Glutamatergic neuron (in vitro differentiated cells): ENCODE data around the gene ZC3H12D. TPM values are rescaled to one million over a fixed set of nuclear protein-coding genes. Genes with fewer than 3 reads are reported as not detected.

Experiments
- DNase-seq: peaks from one replicate; pipeline ENCODE4 v3.0.0; 2022
- H3K27ac Mint-ChIP-seq: one replicate; pipeline ENCODE4 v1.8.0; 2020; ENCODE audit warnings: mild to moderate bottlenecking, mixed read lengths, inconsistent platforms; ENCODE audit not compliant: unreplicated experiment
- H3K27me3 Mint-ChIP-seq: one replicate; pipeline ENCODE4 v1.8.0; 2020; ENCODE audit warnings: mild to moderate bottlenecking, moderate library complexity, mixed read lengths, inconsistent platforms; ENCODE audit not compliant: unreplicated experiment
- H3K36me3 Mint-ChIP-seq: one replicate; pipeline ENCODE4 v1.8.0; 2020; ENCODE audit warnings: mild to moderate bottlenecking, mixed read lengths, inconsistent platforms; ENCODE audit not compliant: unreplicated experiment
- H3K4me1 Mint-ChIP-seq: one replicate; pipeline ENCODE4 v1.8.0; 2020; ENCODE audit warnings: mild to moderate bottlenecking, low read depth, mixed read lengths, inconsistent platforms; ENCODE audit not compliant: unreplicated experiment
- H3K4me3 Mint-ChIP-seq: one replicate; pipeline ENCODE4 v1.8.0; 2020; ENCODE audit warnings: mild to moderate bottlenecking, mixed read lengths, inconsistent platforms; ENCODE audit not compliant: unreplicated experiment
- H3K9me3 Mint-ChIP-seq: one replicate; pipeline ENCODE4 v1.8.0; 2020; ENCODE audit warnings: mild to moderate bottlenecking, moderate library complexity, mixed read lengths, inconsistent platforms; ENCODE audit not compliant: unreplicated experiment
- CTCF ChIP-seq: fragments of 200-600 bp; sonication (generic); IDR thresholded peaks from one replicate; pipeline ENCODE4 v1.5.0; 2021; ENCODE audit not compliant: partially characterized antibody, unreplicated experiment
- total RNA-seq: library from RNA; stranded (reverse); fragmentation: NEBNext Ultra II Directional; extraction: Animal tissue kit (Norgen Biotek cat#: 25700); gene quantifications from one replicate; pipeline ENCODE4 v1.2.1, GENCODE V29; 2021; ENCODE audit not compliant: unreplicated experiment

ZC3H12D gene
- total RNA-seq, 1 donor from 2014 or later, result 48.7 TPM

GRCh38 chr6:149455031-149455732, 29.6 kb downstream of the ZC3H12D start:
- DNase-seq, result no peak
- H3K27me3 Mint-ChIP-seq, result peaks cover 11% of the 10 kb centered on the region
- no peak overlapping the region for H3K4me3 Mint-ChIP-seq
- TF ChIP-seq CTCF, result no peak
- no peak overlapping the region for H3K27ac Mint-ChIP-seq
- peaks cover 4% of the 10 kb centered on the region for H3K9me3 Mint-ChIP-seq
- no peaks in the 10 kb centered on the region for H3K4me1 Mint-ChIP-seq
- no peaks in the 10 kb centered on the region for H3K36me3 Mint-ChIP-seq

GRCh38 chr6:149454346-149454848, 30.4 kb downstream of the ZC3H12D start:
- Mint-ChIP-seq H3K27me3 (peaks cover 18% of the 10 kb centered on the region), H3K9me3 (peaks cover 7% of the 10 kb centered on the region), H3K4me3 (no peak overlapping the region), H3K27ac (no peak overlapping the region), H3K36me3 (no peaks in the 10 kb centered on the region), H3K4me1 (no peaks in the 10 kb centered on the region)
- TF ChIP-seq CTCF, result no peak
- no peak for DNase-seq

- DNase-seq, result no peak
- no peaks in the 10 kb centered on the region for H3K4me1 Mint-ChIP-seq
- TF ChIP-seq CTCF, result no peak
- peaks cover 9% of the 10 kb centered on the region for H3K9me3 Mint-ChIP-seq
- no peak overlapping the region for H3K27ac Mint-ChIP-seq
- H3K4me3 Mint-ChIP-seq, result no peak overlapping the region
- H3K36me3 Mint-ChIP-seq, result no peaks in the 10 kb centered on the region
- peaks cover 18% of the 10 kb centered on the region for H3K27me3 Mint-ChIP-seq
Observed at GRCh38 chr6:149453597-149454345, 31.0 kb downstream of the ZC3H12D start.

GRCh38 chr6:149452037-149452939, 32.5 kb downstream of the ZC3H12D start:
- H3K4me3 Mint-ChIP-seq, result peak overlapping the region; percentile 25
- TF ChIP-seq CTCF, result no peak
- H3K4me1 Mint-ChIP-seq, result no peaks in the 10 kb centered on the region
- no peak overlapping the region for H3K27ac Mint-ChIP-seq
- H3K36me3 Mint-ChIP-seq, result no peaks in the 10 kb centered on the region
- peaks cover 6% of the 10 kb centered on the region for H3K9me3 Mint-ChIP-seq
- no peak for DNase-seq
- peaks cover 17% of the 10 kb centered on the region for H3K27me3 Mint-ChIP-seq
